ENCODE measurements around the gene BIK. TPM values are rescaled to one million over a fixed set of nuclear protein-coding genes. Genes with fewer than 3 reads are reported as not detected.
A peak's percentile ranks its signal among the peaks of the same experiment; 100 is the strongest.
"Not testable (repeated sequence)": the region's sequence is repeated elsewhere in the genome, so short reads cannot be mapped to it uniquely, and the experiment has no call there.

BIK gene
- total and polyA plus RNA-seq, 8 donors, result 2.3 to 29.2 (median 16.6) TPM; not detected in 2

GRCh38 chr22:43101306-43101705 lies 9.2 kb upstream of the BIK start:
- WGBS, 5 donors, result 60 to 81% (median 78%) methylated on average over 7 of the region's 7 CpGs
- no peak for DNase-seq

DNA sequence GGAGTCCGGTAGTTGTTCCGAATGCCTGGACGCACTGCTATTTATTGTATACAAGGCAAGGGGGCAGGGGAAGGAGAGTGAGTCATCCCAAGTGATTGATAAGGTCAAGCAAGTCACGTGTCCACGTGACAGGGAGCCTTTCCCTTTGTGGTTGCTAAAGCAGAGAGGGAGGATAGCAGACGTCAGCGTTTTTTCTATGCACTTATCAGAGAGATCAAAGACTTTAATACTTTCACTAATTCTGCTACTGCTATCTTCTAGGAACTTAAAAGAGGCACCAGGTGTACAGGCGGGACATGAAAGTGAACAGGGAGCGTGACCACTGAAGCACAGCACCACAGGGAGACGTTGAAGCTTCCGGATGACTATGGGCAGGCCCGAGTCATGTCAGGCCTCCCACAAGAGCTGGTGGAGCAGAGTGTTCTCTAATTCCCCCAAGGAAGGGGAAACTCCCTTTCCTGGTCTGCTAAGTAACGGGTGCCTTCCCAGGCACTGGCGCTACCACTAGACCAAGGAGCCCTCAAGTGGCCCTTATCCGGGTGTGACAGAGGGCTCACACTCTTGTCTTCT lies 6.4 kb upstream of the BIK start:
- H3K27ac ChIP-seq, result peak overlapping the region in 4 of 5 donors; percentile 20 to 66 (median 29)
- H3K27me3 ChIP-seq; intact Hi-C loops (cut with DNase I; ENCODE audit: low total_unique reads); H3K36me3 ChIP-seq; H3K4me3 ChIP-seq; H3K9me3 ChIP-seq: not testable (repeated sequence)
- WGBS, 5 donors, result 30 to 49% (median 37%) methylated on average over 15 of the region's 15 CpGs
- peaks cover 0 to 20% (median 11%) of the 10 kb centered on the region in 4 donors for H3K4me1 ChIP-seq
- DNase-seq, result peak; percentile 66 to 81

More at GRCh38 chr22:43101306-43101705, 9.2 kb upstream of the BIK start:
- intact Hi-C loops (cut with DNase I; ENCODE audit: low total_unique reads), result no loop called here
- Histone ChIP-seq H3K4me3 (no peak overlapping the region), H3K9me3 (peaks cover 0 to 10% (median 4%) of the 10 kb centered on the region in 4 donors), H3K36me3 (no peaks in the 10 kb centered on the region), H3K4me1 (peaks cover 0 to 20% (median 11%) of the 10 kb centered on the region in 4 donors), H3K27me3 (no peaks in the 10 kb centered on the region), H3K27ac (no peak overlapping the region)
- TF ChIP-seq EP300 (IDR thresholded peaks at IDR 0.05), result no peak
- TF ChIP-seq, protein P1, sequence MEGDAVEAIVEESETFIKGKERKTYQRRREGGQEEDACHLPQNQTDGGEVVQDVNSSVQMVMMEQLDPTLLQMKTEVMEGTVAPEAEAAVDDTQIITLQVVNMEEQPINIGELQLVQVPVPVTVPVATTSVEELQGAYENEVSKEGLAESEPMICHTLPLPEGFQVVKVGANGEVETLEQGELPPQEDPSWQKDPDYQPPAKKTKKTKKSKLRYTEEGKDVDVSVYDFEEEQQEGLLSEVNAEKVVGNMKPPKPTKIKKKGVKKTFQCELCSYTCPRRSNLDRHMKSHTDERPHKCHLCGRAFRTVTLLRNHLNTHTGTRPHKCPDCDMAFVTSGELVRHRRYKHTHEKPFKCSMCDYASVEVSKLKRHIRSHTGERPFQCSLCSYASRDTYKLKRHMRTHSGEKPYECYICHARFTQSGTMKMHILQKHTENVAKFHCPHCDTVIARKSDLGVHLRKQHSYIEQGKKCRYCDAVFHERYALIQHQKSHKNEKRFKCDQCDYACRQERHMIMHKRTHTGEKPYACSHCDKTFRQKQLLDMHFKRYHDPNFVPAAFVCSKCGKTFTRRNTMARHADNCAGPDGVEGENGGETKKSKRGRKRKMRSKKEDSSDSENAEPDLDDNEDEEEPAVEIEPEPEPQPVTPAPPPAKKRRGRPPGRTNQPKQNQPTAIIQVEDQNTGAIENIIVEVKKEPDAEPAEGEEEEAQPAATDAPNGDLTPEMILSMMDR (IDR thresholded peaks at IDR 0.05), result no peak
- no peak for TF ChIP-seq POLR2A (IDR thresholded peaks at IDR 0.05)
- TF ChIP-seq POLR2AphosphoS5 (IDR thresholded peaks at IDR 0.05), result no peak

DNA sequence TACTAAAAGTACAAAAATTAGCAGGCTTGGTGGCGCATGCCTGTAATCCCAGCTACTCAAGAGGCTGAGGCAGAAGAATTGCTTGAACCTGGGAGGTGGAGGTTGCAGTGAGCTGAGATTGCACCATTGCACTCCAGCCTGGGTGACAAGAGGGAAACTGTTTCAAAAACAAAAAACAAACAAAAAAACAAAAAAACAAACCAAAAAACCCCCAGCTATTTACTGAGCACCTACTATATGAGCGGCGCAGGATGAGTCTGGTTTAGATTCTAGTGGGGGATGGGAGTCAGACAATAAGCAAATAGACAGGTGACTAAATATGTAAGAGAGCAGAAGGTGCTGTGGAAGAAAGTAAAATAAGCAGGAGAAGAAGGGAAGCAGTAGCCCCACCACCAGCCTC lies 5.6 kb upstream of the BIK start:
- H3K4me3 ChIP-seq; H3K36me3 ChIP-seq; H3K9me3 ChIP-seq; DNase-seq; H3K27me3 ChIP-seq; intact Hi-C loops (cut with DNase I; ENCODE audit: low total_unique reads): not testable (repeated sequence)
- H3K4me1 ChIP-seq, result peaks cover 3 to 23% (median 16%) of the 10 kb centered on the region in 4 donors
- 97 to 99% (median 98%) methylated on average over 3 of the region's 3 CpGs for WGBS, 5 donors
- peak overlapping the region in 1 of 5 donors; percentile 18 for H3K27ac ChIP-seq

DNA sequence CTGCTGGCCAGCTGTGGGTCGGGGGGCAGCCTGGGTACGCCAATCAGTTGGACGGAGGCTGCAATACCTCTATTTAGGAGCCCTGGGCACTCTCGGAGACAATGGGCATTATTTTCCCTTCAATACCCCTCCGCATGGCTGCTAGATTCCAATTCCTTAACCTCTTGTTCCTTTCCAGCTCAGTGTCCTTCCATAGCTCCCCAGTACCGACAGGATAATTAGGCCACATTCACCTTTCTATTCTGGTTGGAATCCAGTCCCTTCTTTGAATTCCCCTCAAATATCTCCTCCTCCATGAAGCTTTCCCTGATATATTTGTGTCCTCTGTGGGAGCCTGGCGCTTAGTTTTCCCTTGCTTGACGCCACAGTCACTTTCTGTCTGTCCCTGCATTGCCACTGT lies 4.2 kb upstream of the BIK start:
- intact Hi-C loops (cut with DNase I; ENCODE audit: low total_unique reads), result no loop called here
- H3K4me1 ChIP-seq, result peaks cover 7 to 31% (median 28%) of the 10 kb centered on the region in 4 donors
- peaks cover 0 to 23% (median 10%) of the 10 kb centered on the region in 3 donors for H3K27me3 ChIP-seq
- H3K9me3 ChIP-seq, result no peaks in the 10 kb centered on the region
- H3K4me3 ChIP-seq, result no peak overlapping the region
- no peak for DNase-seq
- H3K27ac ChIP-seq, result no peak overlapping the region
- 89 to 95% (median 93%) methylated on average over 8 of the region's 8 CpGs for WGBS, 5 donors
- TF ChIP-seq POLR2AphosphoS5 (IDR thresholded peaks at IDR 0.05) (no peak), EP300 (IDR thresholded peaks at IDR 0.05) (no peak), POLR2A (IDR thresholded peaks at IDR 0.05) (no peak)
- TF ChIP-seq, protein P1 (IDR thresholded peaks at IDR 0.05), result no peak
- H3K36me3 ChIP-seq, result no peaks in the 10 kb centered on the region

DNA sequence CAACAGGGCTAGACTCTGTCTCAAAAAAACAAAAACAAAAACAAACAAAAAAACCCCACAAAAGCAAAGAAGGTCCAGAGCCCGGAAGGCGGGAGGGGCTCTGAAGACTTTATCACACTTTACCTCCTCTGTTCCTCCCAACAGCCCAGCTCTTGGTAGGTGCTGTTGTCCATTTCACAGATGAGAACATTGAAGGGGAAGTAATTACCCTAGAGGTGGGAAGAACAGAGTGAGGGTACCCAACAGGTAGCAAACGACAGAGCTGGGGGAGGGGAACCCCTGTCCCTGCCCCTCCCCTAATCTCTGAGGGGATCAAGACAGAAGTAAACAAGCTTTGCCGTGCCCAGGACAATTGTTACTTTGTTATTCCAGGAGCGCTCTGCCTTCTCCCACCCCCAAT lies 1.0 kb upstream of the BIK start:
- intact Hi-C loops (cut with DNase I; ENCODE audit: low total_unique reads), result no loop called here
- TF ChIP-seq POLR2A (IDR thresholded peaks at IDR 0.05), result no peak
- TF ChIP-seq POLR2AphosphoS5 (IDR thresholded peaks at IDR 0.05), result no peak
- TF ChIP-seq EP300 (IDR thresholded peaks at IDR 0.05), result no peak
- TF ChIP-seq, protein P1 (IDR thresholded peaks at IDR 0.05), result no peak
- DNase-seq, result no peak
- 54 to 65% (median 58%) methylated on average over 5 of the region's 5 CpGs for whole genome bisulfite sequencing, 5 donors
- no peak overlapping the region for H3K27ac ChIP-seq
- H3K4me1 ChIP-seq, result peaks cover 17 to 52% (median 47%) of the 10 kb centered on the region in 4 donors
- H3K27me3 ChIP-seq, result peaks cover 0 to 55% (median 16%) of the 10 kb centered on the region in 3 donors
- no peaks in the 10 kb centered on the region for H3K9me3 ChIP-seq
- H3K4me3 ChIP-seq, result no peak overlapping the region
- no peaks in the 10 kb centered on the region for H3K36me3 ChIP-seq

Measured in stomach (tissue), 9 donors.